ENCODE measurements around the gene FASLG.

GRCh38 chr1:172622541-172622940 is 36.4 kb upstream of the FASLG start:
- TF ChIP-seq REST (IDR thresholded peaks at IDR 0.05; ENCODE audit: insufficient replicate concordance, low read depth) (no peak), CTCF (IDR thresholded peaks at IDR 0.05; ENCODE audit: insufficient read depth, low read length) (no peak), POLR2AphosphoS5 (IDR thresholded peaks at IDR 0.05; ENCODE audit: low read depth) (no peak)
